Duodenal mucosa (tissue), 2 donors: ENCODE results near the gene ZNF585A.
"Not testable (repeated sequence)": the region's sequence is repeated elsewhere in the genome, so short reads cannot be mapped to it uniquely, and the experiment has no call there.

Experiments
- H3K27ac ChIP-seq: one replicate; pipeline ENCODE4 v1.7.0; 2013; ENCODE audit warnings: low read depth, low read length
- H3K27me3 ChIP-seq, 2 donors: one replicate each; pipeline ENCODE4 v1.7.0; 2013; ENCODE audit warnings: low read length in 2 of 2, control low read depth in 1 of 2; ENCODE audit not compliant: insufficient read depth in 2 of 2, control insufficient read depth in 1 of 2
- H3K36me3 ChIP-seq, 2 donors: one replicate each; pipeline ENCODE4 v1.7.0; 2013; ENCODE audit warnings: low read length in 2 of 2, control low read depth in 1 of 2; ENCODE audit not compliant: insufficient read depth in 2 of 2, control insufficient read depth in 1 of 2
- H3K4me1 ChIP-seq, 2 donors: one replicate each; pipeline ENCODE4 v1.7.0; 2013; ENCODE audit warnings: low read length in 2 of 2, control low read depth in 1 of 2; ENCODE audit not compliant: insufficient read depth in 2 of 2, control insufficient read depth in 1 of 2
- H3K4me3 ChIP-seq, 2 donors: one replicate each; pipeline ENCODE4 v1.7.0; 2013; ENCODE audit warnings: low read length in 2 of 2, low read depth in 1 of 2
- H3K9ac ChIP-seq, 2 donors: one replicate each; pipeline ENCODE4 v1.7.0; 2013; ENCODE audit warnings: low read length in 2 of 2, low read depth in 1 of 2
- H3K9me3 ChIP-seq, 2 donors: one replicate each; pipeline ENCODE4 v1.7.0; 2013; ENCODE audit warnings: low read length in 2 of 2, control low read depth in 1 of 2; ENCODE audit not compliant: control insufficient read depth in 1 of 2

ZNF585A gene

GRCh38 chr19:37104135-37104534, 68.4 kb downstream of the ZNF585A start:
- peaks cover 19 to 51% of the 10 kb centered on the region in 2 donors for H3K36me3 ChIP-seq
- H3K4me1 ChIP-seq = not testable (repeated sequence)
- H3K9me3 ChIP-seq = peaks cover 48 to 73% of the 10 kb centered on the region in 2 donors

GRCh38 chr19:37098570-37098969, 73.9 kb downstream of the ZNF585A start:
- Histone ChIP-seq H3K27me3 (no peaks in the 10 kb centered on the region), H3K9me3 (peaks cover 47 to 65% of the 10 kb centered on the region in 2 donors), H3K27ac (no peak overlapping the region), H3K4me1 (no peaks in the 10 kb centered on the region), H3K36me3 (peaks cover 29 to 58% of the 10 kb centered on the region in 2 donors), H3K4me3 (no peak overlapping the region), H3K9ac (no peak overlapping the region)

More at GRCh38 chr19:37104135-37104534, 68.4 kb downstream of the ZNF585A start:
- H3K9ac ChIP-seq, H3K27ac ChIP-seq, H3K27me3 ChIP-seq, H3K4me3 ChIP-seq: not testable (repeated sequence)

- Histone ChIP-seq H3K9ac (no peak overlapping the region), H3K4me1 (no peaks in the 10 kb centered on the region), H3K27me3 (no peaks in the 10 kb centered on the region), H3K4me3 (no peak overlapping the region), H3K27ac (no peak overlapping the region), H3K9me3 (peaks cover 38 to 64% of the 10 kb centered on the region in 2 donors), H3K36me3 (peaks cover 29 to 66% of the 10 kb centered on the region in 2 donors)
Observed at GRCh38 chr19:37095859-37096258, 76.6 kb downstream of the ZNF585A start.
